GM12878 (cell line): Measurements from ENCODE around the gene BICDL2. TPM values are rescaled to one million over a fixed set of nuclear protein-coding genes. Genes with fewer than 3 reads are reported as not detected.

ENCODE experiments used
- ATAC-seq: fragments of 200-7000 bp; cut with Tn5 transposase; 3 replicates; pipeline ENCODE4 v1.9.1; 2020; ENCODE audit warnings: mild to moderate bottlenecking, moderate library complexity
- BruUV-seq: library from RNA; stranded (reverse); fragments of 400-500 nt; replicated peaks from 2 replicates; lab custom pipeline; 2021; lab: Mats Ljungman, UMichigan
- CTCF ChIA-PET: fragments of 300-600 bp; sonication (Branson Sonifier 250); formaldehyde crosslinking; extraction: SDS; loops from one replicate; lab custom pipeline; 2021; ENCODE audit warnings: inconsistent platforms; lab: Yijun Ruan, JAX
- POLR2A ChIA-PET: fragments of 350-600 bp; formaldehyde crosslinking; extraction: SDS; loops from one replicate; lab custom pipeline; 2021; ENCODE audit warnings: inconsistent platforms; lab: Charles Lee
- RAD21 ChIA-PET: fragments of 300-600 bp; sonication (Branson Sonifier 250); formaldehyde crosslinking; loops from one replicate; lab custom pipeline; 2023; ENCODE audit warnings: antibody characterized with exemption; ENCODE audit not compliant: unreplicated experiment; lab: Charles Lee
- SMC1A ChIA-PET: fragments of 300-600 bp; sonication (Branson Sonifier 250); formaldehyde crosslinking; loops from one replicate; lab custom pipeline; 2023; ENCODE audit not compliant: unreplicated experiment, uncharacterized antibody; lab: Charles Lee
- DNase-seq: peaks from one replicate; pipeline ENCODE4 v3.0.0-alpha.2; 2011; ENCODE audit warnings: low read depth, low spot score
- FAIRE-seq: peaks from 3 replicates; lab custom pipeline; 2011; peaks lifted over from hg19 to GRCh38; lab: Jason Lieb, UNC
- H2AFZ ChIP-seq: 2 replicates; pipeline ENCODE4 v1.6.0; 2011; ENCODE audit warnings: low read depth, low read length, control low read depth; ENCODE audit not compliant: control insufficient read depth
- H3K27ac ChIP-seq: 2 replicates; pipeline ENCODE4 v1.5.1; 2011; ENCODE audit warnings: control low read depth; ENCODE audit not compliant: control insufficient read depth, insufficient read depth
- H3K27me3 ChIP-seq, 2 experiments: replicated peaks in 1 of 2; 2 replicates each; pipeline versions ENCODE4 v1.6.0 to v1.6.1; 2011; ENCODE audit warnings: low read length in 1 of 2; ENCODE audit not compliant: control insufficient read depth in 2 of 2, insufficient read depth in 2 of 2
- H3K36me3 ChIP-seq, 2 experiments: 2 replicates each; pipeline ENCODE4 v1.5.1; 2011; ENCODE audit warnings: low read length in 1 of 2; ENCODE audit not compliant: control insufficient read depth in 2 of 2, insufficient read depth in 2 of 2
- H3K4me1 ChIP-seq: 2 replicates; pipeline ENCODE4 v1.6.1; 2011; ENCODE audit warnings: mild to moderate bottlenecking, low read length, moderate library complexity, mixed read lengths; ENCODE audit not compliant: control insufficient read depth, insufficient read depth
- H3K4me2 ChIP-seq: 2 replicates; pipeline ENCODE4 v1.6.0; 2011; ENCODE audit warnings: control low read depth; ENCODE audit not compliant: control insufficient read depth, insufficient read depth
- H3K4me3 ChIP-seq: fragments of 200-600 bp; sonication (generic); 2 replicates; pipeline ENCODE4 v1.5.1; 2016
- H3K79me2 ChIP-seq: 2 replicates; pipeline ENCODE4 v1.6.0; 2011; ENCODE audit warnings: low read length; ENCODE audit not compliant: control insufficient read depth, insufficient read depth
- H3K9ac ChIP-seq: 2 replicates; pipeline ENCODE4 v1.8.0; 2011; ENCODE audit warnings: low read length, control low read depth, mixed read lengths; ENCODE audit not compliant: control insufficient read depth, insufficient read depth
- H3K9me3 ChIP-seq: replicated peaks from 3 replicates; pipeline ENCODE4 v1.5.1; 2011; ENCODE audit warnings: mild to moderate bottlenecking, low read length; ENCODE audit not compliant: control insufficient read depth, insufficient read depth
- H4K20me1 ChIP-seq: 2 replicates; pipeline ENCODE4 v1.6.0; 2011; ENCODE audit not compliant: control insufficient read depth, insufficient read depth
- ATF3 ChIP-seq: IDR thresholded peaks from 2 replicates; pipeline ENCODE4 v1.6.1; 2011; ENCODE audit warnings: low read depth, mild to moderate bottlenecking, low read length, moderate library complexity, borderline replicate concordance; ENCODE audit errors: extremely low read depth
- CBX5 ChIP-seq: sonication (generic); IDR thresholded peaks from 2 replicates; pipeline ENCODE4 v1.6.1; 2016; ENCODE audit warnings: low read depth, moderate library complexity, mild to moderate bottlenecking, inconsistent platforms
- DPF2 ChIP-seq: fragments of 450-650 bp; IDR thresholded peaks from 2 replicates; pipeline ENCODE4 v1.6.1; 2017; ENCODE audit warnings: mild to moderate bottlenecking
- EED ChIP-seq: sonication (generic); IDR thresholded peaks from 2 replicates; pipeline ENCODE4 v1.6.1; 2016; ENCODE audit warnings: antibody characterized with exemption, low read depth
- EGR1 ChIP-seq, 2 experiments: IDR thresholded peaks; 1 replicate in 1 of 2; 2 replicates in 1 of 2; pipeline ENCODE4 v1.6.1; 2011 to 2012; ENCODE audit warnings: low read depth in 2 of 2, low read length in 2 of 2, borderline replicate concordance in 1 of 2, mild to moderate bottlenecking in 1 of 2, moderate library complexity in 1 of 2
- HDAC6 ChIP-seq: fragments of 200-600 bp; sonication (generic); IDR thresholded peaks from one replicate; pipeline ENCODE4 v1.8.0; 2017; ENCODE audit warnings: antibody characterized with exemption; ENCODE audit not compliant: unreplicated experiment
- IKZF2 ChIP-seq, 2 experiments: fragments of 450-650 bp; IDR thresholded peaks; 2 replicates each; pipeline ENCODE4 v1.6.1; 2017; ENCODE audit warnings: mild to moderate bottlenecking in 2 of 2, moderate library complexity in 2 of 2
- IRF4 ChIP-seq: IDR thresholded peaks from 2 replicates; pipeline ENCODE4 v1.6.1; 2011; ENCODE audit warnings: low read depth, low read length
- KAT2A ChIP-seq: conservative IDR thresholded peaks from 2 replicates; pipeline ENCODE4 v1.6.1; 2011; ENCODE audit warnings: low read depth, low read length; ENCODE audit not compliant: control insufficient read depth
- NR2C2 ChIP-seq: IDR thresholded peaks from 2 replicates; pipeline ENCODE4 v1.6.1; 2011; ENCODE audit warnings: borderline replicate concordance, low read depth; ENCODE audit not compliant: control insufficient read depth, insufficient read length
- SPI1 ChIP-seq: IDR thresholded peaks from 2 replicates; pipeline ENCODE4 v1.6.1; 2011; ENCODE audit warnings: low read depth, mild to moderate bottlenecking, low read length, moderate library complexity, borderline replicate concordance; ENCODE audit not compliant: insufficient read depth
- SUPT20H ChIP-seq: IDR thresholded peaks from 2 replicates; pipeline ENCODE4 v1.6.1; 2011; ENCODE audit warnings: low read depth, mild to moderate bottlenecking, low read length, moderate library complexity, borderline replicate concordance; ENCODE audit not compliant: control insufficient read depth
- TARDBP ChIP-seq: IDR thresholded peaks from 2 replicates; pipeline ENCODE4 v1.6.1; 2016; ENCODE audit warnings: borderline replicate concordance
- ZNF207 ChIP-seq: fragments of 450-650 bp; IDR thresholded peaks from 2 replicates; pipeline ENCODE4 v1.6.1; 2014; ENCODE audit warnings: antibody characterized with exemption, mild to moderate bottlenecking, borderline replicate concordance
- ZNF274 ChIP-seq: IDR thresholded peaks from one replicate; pipeline ENCODE4 v1.8.0; 2011; ENCODE audit not compliant: insufficient read length, insufficient read depth
- WGBS: methylation state at CpG from one replicate; pipeline ENCODE4 v1.1.6; 2016; ENCODE audit warnings: low lambda C conversion rate; ENCODE audit not compliant: insufficient replicate concordance, insufficient coverage; ENCODE audit errors: missing lambda C conversion rate; 5-methylcytosine and 5-hydroxymethylcytosine counted together
- in situ Hi-C: fragments of 300-500 bp; cut with MboI; formaldehyde crosslinking; loops from 9 replicates; pipeline ENCODE4 v1.14.3; 2018; ENCODE audit warnings: mixed read lengths
- intact Hi-C: fragments of 100-400 bp; cut with micrococcal nuclease; formaldehyde crosslinking; loops from one replicate; pipeline ENCODE4 v1.14.2; 2022; ENCODE audit not compliant: unreplicated experiment
- polyA plus RNA-seq, 11 experiments: library from polyadenylated mRNA; depleted of rRNA in 4 of 11; unstranded in 6 of 11; stranded (reverse) in 5 of 11; fragments of >200 nt; fragmentation: Nextera tagmentation in 4 of 11; fragmentation: Illumina TruSeq in 1 of 11; extraction: Ambion mirVana in 4 of 11; extraction: Trizol in 1 of 11; gene quantifications; 1 replicate in 1 of 11; 2 replicates in 10 of 11; pipeline versions ENCODE4 v1.2.1 to v1.2.3, GENCODE V29; 2011 to 2016; ENCODE audit warnings: inconsistent platforms in 2 of 11, missing spikeins in 2 of 11, low read depth in 1 of 11
- total RNA-seq, 4 experiments: library from RNA; depleted of rRNA in 3 of 4; stranded (reverse); fragments of >200 nt in 3 of 4; fragmentation: Illumina TruSeq in 1 of 4; extraction: Trizol in 1 of 4; gene quantifications; 2 replicates each; pipeline versions ENCODE4 v1.2.1 to v1.2.3, GENCODE V29; 2013 to 2021
- TF ChIP-seq, protein P1 (sequence below): fragments of 450-650 bp; formaldehyde crosslinking; IDR thresholded peaks from 2 replicates; pipeline ENCODE4 v1.4.0; 2020; ENCODE audit warnings: mild to moderate bottlenecking, moderate library complexity
- TF ChIP-seq, protein P2 (sequence below): IDR thresholded peaks from 2 replicates; pipeline ENCODE4 v1.6.1; 2011; ENCODE audit warnings: mild to moderate bottlenecking, low read depth, low read length, moderate library complexity; ENCODE audit not compliant: insufficient replicate concordance

Gene BICDL2
- total and polyA plus RNA-seq, 10 of the 15 experiments (the other 5 are each of a cell fraction or from before 2014, with no cell fraction given): not detected

- H3K9me3 ChIP-seq: no peaks in the 10 kb centered on the region
- H3K27me3 ChIP-seq: peaks cover 0 to 17% of the 10 kb centered on the region in 2 experiments
- WGBS: 51% methylated on average over 21 of the region's 21 CpGs
- no peak overlapping the region for H2AFZ ChIP-seq
- no peak overlapping the region for H3K9ac ChIP-seq
- H3K27ac ChIP-seq: no peak overlapping the region
- no peak overlapping the region for H3K4me3 ChIP-seq
- RAD21 ChIA-PET: interaction anchor here (1.2 to 2.1 kb wide), 2 partner anchors 11 to 19 kb away, joined by 5 to 7 read pairs; partner anchors contain the start of gene TNFRSF12A
- ATAC-seq (no peak), FAIRE-seq (no peak), DNase-seq (no peak)
- H3K79me2 ChIP-seq: no peaks in the 10 kb centered on the region
- TF ChIP-seq, protein P1, sequence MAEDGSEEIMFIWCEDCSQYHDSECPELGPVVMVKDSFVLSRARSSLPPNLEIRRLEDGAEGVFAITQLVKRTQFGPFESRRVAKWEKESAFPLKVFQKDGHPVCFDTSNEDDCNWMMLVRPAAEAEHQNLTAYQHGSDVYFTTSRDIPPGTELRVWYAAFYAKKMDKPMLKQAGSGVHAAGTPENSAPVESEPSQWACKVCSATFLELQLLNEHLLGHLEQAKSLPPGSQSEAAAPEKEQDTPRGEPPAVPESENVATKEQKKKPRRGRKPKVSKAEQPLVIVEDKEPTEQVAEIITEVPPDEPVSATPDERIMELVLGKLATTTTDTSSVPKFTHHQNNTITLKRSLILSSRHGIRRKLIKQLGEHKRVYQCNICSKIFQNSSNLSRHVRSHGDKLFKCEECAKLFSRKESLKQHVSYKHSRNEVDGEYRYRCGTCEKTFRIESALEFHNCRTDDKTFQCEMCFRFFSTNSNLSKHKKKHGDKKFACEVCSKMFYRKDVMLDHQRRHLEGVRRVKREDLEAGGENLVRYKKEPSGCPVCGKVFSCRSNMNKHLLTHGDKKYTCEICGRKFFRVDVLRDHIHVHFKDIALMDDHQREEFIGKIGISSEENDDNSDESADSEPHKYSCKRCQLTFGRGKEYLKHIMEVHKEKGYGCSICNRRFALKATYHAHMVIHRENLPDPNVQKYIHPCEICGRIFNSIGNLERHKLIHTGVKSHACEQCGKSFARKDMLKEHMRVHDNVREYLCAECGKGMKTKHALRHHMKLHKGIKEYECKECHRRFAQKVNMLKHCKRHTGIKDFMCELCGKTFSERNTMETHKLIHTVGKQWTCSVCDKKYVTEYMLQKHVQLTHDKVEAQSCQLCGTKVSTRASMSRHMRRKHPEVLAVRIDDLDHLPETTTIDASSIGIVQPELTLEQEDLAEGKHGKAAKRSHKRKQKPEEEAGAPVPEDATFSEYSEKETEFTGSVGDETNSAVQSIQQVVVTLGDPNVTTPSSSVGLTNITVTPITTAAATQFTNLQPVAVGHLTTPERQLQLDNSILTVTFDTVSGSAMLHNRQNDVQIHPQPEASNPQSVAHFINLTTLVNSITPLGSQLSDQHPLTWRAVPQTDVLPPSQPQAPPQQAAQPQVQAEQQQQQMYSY (CRISPR knock-in tag): no peak
- TF ChIP-seq EED (no peak), CBX5 (no peak), HDAC6 (no peak), TARDBP (no peak), IKZF2 (IDR thresholded peaks at IDR 0.05) (no peak), KAT2A (no peak), SUPT20H (no peak), DPF2 (no peak), NR2C2 (no peak), ZNF207 (no peak), EGR1 (IDR thresholded peaks at IDR 0.05; ENCODE audit: borderline replicate concordance in 1 of 2, low read depth in 2 of 2, low read length in 2 of 2) (no peak), IRF4 (no peak), ATF3 (no peak), ZNF274 (no peak), SPI1 (no peak)
- TF ChIP-seq, protein P2, sequence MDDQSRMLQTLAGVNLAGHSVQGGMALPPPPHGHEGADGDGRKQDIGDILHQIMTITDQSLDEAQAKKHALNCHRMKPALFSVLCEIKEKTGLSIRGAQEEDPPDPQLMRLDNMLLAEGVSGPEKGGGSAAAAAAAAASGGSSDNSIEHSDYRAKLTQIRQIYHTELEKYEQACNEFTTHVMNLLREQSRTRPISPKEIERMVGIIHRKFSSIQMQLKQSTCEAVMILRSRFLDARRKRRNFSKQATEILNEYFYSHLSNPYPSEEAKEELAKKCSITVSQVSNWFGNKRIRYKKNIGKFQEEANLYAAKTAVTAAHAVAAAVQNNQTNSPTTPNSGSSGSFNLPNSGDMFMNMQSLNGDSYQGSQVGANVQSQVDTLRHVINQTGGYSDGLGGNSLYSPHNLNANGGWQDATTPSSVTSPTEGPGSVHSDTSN: no peak
- H3K4me2 ChIP-seq: no peak overlapping the region
- POLR2A ChIA-PET: interaction anchor here (1.6 kb wide), 1 partner anchor 10 kb away, joined by 5 read pairs; the partner anchor contains the start of gene TNFRSF12A
- intact Hi-C loops: no loop called here
- CTCF ChIA-PET: interaction anchor here (11.3 kb wide), 1 partner anchor 17 kb away, joined by 421 read pairs; the partner anchor contains the start of genes CLDN6, HCFC1R1, THOC6 and TNFRSF12A
- H3K4me1 ChIP-seq: peaks cover 17% of the 10 kb centered on the region
- in situ Hi-C loops: no loop called here
- no TSS peak for BruUV-seq
- no peaks in the 10 kb centered on the region for H4K20me1 ChIP-seq
- SMC1A ChIA-PET: interaction anchor here (0.6 kb wide), 1 partner anchor 13 kb away, joined by 3 read pairs; no protein-coding TSS in a partner anchor
- H3K36me3 ChIP-seq: no peaks in the 10 kb centered on the region
Observed at GRCh38 chr16:3009568-3010390, 27.0 kb downstream of the BICDL2 start.
